Measurements from ENCODE around the gene ACMSD. TPM values are rescaled to one million over a fixed set of nuclear protein-coding genes. Genes with fewer than 3 reads are reported as not detected.

Gene ACMSD
- total RNA-seq, 1 experiment from 2014 or later, result not detected

DNA sequence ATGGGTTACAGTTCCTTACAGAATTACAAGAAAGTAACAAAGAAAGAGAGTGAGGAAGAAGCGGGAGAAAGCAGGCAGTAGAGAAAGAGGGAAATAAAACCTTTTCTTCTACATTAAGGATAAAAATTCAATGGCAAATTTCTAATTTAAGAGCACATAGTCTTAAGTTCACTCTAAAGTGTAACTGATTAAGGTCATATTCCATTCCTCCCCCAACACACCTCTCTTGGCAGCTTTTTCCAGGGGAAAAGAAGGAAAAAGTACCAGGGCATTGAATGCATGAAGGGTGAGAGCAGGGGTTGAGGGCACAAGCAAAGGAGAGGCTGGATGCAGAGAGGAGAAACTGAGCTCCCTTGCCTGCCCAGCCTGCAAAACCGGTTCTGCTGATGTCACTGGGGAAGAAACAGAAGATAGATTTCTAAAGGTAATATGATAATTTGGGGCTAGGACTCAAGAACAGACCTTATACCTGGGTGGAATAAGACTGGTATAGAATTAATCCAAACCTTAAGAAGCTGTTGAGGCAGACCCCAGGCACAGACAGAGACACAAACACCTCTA lies 4.6 kb downstream of the ACMSD start:
- peak; percentile 53 for DNase-seq
- Mint-ChIP-seq H3K27ac (ENCODE audit: unreplicated experiment) (no peak overlapping the region), H3K9me3 (ENCODE audit: low read depth, unreplicated experiment) (no peaks in the 10 kb centered on the region), H3K4me1 (ENCODE audit: low read depth, unreplicated experiment) (peaks cover 38% of the 10 kb centered on the region), H3K36me3 (ENCODE audit: insufficient read depth, unreplicated experiment) (no peaks in the 10 kb centered on the region), H3K4me3 (ENCODE audit: low read depth, unreplicated experiment) (no peak overlapping the region), H3K27me3 (ENCODE audit: unreplicated experiment) (no peaks in the 10 kb centered on the region)
- TF ChIP-seq, protein P1, sequence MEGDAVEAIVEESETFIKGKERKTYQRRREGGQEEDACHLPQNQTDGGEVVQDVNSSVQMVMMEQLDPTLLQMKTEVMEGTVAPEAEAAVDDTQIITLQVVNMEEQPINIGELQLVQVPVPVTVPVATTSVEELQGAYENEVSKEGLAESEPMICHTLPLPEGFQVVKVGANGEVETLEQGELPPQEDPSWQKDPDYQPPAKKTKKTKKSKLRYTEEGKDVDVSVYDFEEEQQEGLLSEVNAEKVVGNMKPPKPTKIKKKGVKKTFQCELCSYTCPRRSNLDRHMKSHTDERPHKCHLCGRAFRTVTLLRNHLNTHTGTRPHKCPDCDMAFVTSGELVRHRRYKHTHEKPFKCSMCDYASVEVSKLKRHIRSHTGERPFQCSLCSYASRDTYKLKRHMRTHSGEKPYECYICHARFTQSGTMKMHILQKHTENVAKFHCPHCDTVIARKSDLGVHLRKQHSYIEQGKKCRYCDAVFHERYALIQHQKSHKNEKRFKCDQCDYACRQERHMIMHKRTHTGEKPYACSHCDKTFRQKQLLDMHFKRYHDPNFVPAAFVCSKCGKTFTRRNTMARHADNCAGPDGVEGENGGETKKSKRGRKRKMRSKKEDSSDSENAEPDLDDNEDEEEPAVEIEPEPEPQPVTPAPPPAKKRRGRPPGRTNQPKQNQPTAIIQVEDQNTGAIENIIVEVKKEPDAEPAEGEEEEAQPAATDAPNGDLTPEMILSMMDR (IDR thresholded peaks at IDR 0.05; ENCODE audit: unreplicated experiment), result no peak
- CTCF ChIA-PET, result interaction anchor here (0.9 to 1.0 kb wide), 2 partner anchors 23 to 25 kb away, joined by 3 to 9 read pairs; no protein-coding TSS in a partner anchor
- no TSS peak for BruUV-seq (replicated peaks)
- intact Hi-C loops (cut with micrococcal nuclease; ENCODE audit: unreplicated experiment), result no loop called here

DNA sequence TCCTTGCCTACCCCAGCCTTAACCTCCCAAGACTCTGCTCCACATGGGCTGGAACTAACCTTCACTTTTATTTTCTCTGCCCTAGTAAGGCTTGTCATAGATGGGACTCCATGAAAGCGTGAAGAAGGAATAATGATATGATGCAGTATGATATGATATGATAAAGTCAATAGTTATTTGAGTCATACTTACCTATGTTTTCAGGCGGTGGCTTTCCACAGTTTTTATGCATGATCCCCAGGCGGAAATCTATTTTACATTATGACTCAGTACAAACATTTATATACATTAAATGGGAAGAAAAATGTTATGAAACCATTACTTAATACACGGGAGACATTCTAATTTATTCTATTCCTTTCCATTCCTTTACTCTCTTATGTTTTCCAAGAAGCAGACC lies 5.6 kb downstream of the ACMSD start:
- CTCF ChIA-PET, result interaction anchor here (0.9 to 1.0 kb wide), 2 partner anchors 24 to 26 kb away, joined by 3 to 9 read pairs; no protein-coding TSS in a partner anchor
- no peaks in the 10 kb centered on the region for H3K9me3 Mint-ChIP-seq (ENCODE audit: low read depth, unreplicated experiment)
- no TSS peak for BruUV-seq (replicated peaks)
- DNase-seq, result no peak
- no peaks in the 10 kb centered on the region for H3K27me3 Mint-ChIP-seq (ENCODE audit: unreplicated experiment)
- intact Hi-C loops (cut with micrococcal nuclease; ENCODE audit: unreplicated experiment), result no loop called here
- no peaks in the 10 kb centered on the region for H3K36me3 Mint-ChIP-seq (ENCODE audit: insufficient read depth, unreplicated experiment)
- no peak overlapping the region for H3K4me3 Mint-ChIP-seq (ENCODE audit: low read depth, unreplicated experiment)
- H3K4me1 Mint-ChIP-seq (ENCODE audit: low read depth, unreplicated experiment), result peaks cover 30% of the 10 kb centered on the region
- TF ChIP-seq, protein P1 (IDR thresholded peaks at IDR 0.05; ENCODE audit: unreplicated experiment), result no peak
- H3K27ac Mint-ChIP-seq (ENCODE audit: unreplicated experiment), result no peak overlapping the region

DNA sequence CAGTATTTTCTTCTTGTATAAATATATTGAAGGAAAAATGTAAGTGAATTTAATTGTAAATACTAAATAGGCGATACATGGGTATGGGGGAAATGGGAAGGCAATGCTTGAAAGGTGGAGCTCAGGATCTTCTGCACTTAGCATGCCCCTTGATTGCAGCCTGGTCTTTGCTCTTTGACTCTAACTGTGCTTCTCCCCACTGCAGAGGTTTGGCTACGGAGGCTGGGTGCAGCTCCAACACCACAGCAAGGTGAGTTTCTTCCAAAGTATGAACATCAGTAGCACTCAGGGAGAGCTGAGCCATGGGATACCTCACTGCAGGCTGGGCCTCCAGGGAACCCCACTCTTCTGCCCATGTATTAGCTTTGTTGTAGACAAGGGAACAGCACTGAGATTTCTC lies 6.6 kb downstream of the ACMSD start:
- Mint-ChIP-seq H3K4me3 (ENCODE audit: low read depth, unreplicated experiment) (no peak overlapping the region), H3K27me3 (ENCODE audit: unreplicated experiment) (no peaks in the 10 kb centered on the region), H3K27ac (ENCODE audit: unreplicated experiment) (no peak overlapping the region), H3K36me3 (ENCODE audit: insufficient read depth, unreplicated experiment) (no peaks in the 10 kb centered on the region), H3K9me3 (ENCODE audit: low read depth, unreplicated experiment) (no peaks in the 10 kb centered on the region), H3K4me1 (ENCODE audit: low read depth, unreplicated experiment) (peaks cover 30% of the 10 kb centered on the region)
- CTCF ChIA-PET, result interaction anchor here (0.7 kb wide), 3 partner anchors 207 to 397 kb away, joined by 3 to 4 read pairs (median 3); no protein-coding TSS in a partner anchor
- intact Hi-C loops (cut with micrococcal nuclease; ENCODE audit: unreplicated experiment), result no loop called here
- BruUV-seq (replicated peaks), result no TSS peak
- DNase-seq, result no peak
- TF ChIP-seq, protein P1 (IDR thresholded peaks at IDR 0.05; ENCODE audit: unreplicated experiment), result no peak

DNA sequence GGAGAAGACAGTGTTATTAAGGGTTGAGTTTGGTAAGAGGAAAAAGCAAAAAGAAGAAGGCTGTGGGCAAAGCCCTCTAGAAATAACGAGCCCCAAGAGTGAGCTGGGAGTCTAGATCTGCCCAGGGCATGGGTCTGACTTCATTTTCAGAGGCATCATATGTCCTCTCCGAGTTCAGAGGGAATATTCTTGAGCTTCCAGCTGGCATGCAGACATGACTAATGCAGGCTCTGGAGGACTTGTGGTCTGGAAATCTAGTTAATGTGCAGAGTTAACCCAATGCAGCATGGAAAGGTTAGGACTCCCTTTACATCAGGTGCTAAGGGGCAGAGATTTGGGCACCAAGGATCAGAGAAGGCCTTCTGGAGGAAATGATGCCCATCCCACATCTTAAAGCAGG lies 7.3 kb downstream of the ACMSD start:
- Mint-ChIP-seq H3K9me3 (ENCODE audit: low read depth, unreplicated experiment) (no peaks in the 10 kb centered on the region), H3K36me3 (ENCODE audit: insufficient read depth, unreplicated experiment) (no peaks in the 10 kb centered on the region), H3K27me3 (ENCODE audit: unreplicated experiment) (no peaks in the 10 kb centered on the region), H3K4me1 (ENCODE audit: low read depth, unreplicated experiment) (peaks cover 30% of the 10 kb centered on the region), H3K27ac (ENCODE audit: unreplicated experiment) (no peak overlapping the region), H3K4me3 (ENCODE audit: low read depth, unreplicated experiment) (no peak overlapping the region)
- BruUV-seq (replicated peaks), result no TSS peak
- TF ChIP-seq, protein P1 (IDR thresholded peaks at IDR 0.05; ENCODE audit: unreplicated experiment), result no peak
- no peak for DNase-seq
- CTCF ChIA-PET, result interaction anchor here (0.6 to 0.7 kb wide), 4 partner anchors 208 to 379 kb away, joined by 3 to 9 read pairs (median 4); no protein-coding TSS in a partner anchor
- intact Hi-C loops (cut with micrococcal nuclease; ENCODE audit: unreplicated experiment), result no loop called here

Data from Calu3 (cell line).